Left lung (tissue), 10 donors: ENCODE measurements around the gene CSTB. TPM values are rescaled to one million over a fixed set of nuclear protein-coding genes. Genes with fewer than 3 reads are reported as not detected.

Experiments
- ATAC-seq: fragments of 200-7000 bp; cut with Tn5 transposase; one replicate; pipeline ENCODE4 v1.9.1; 2020; ENCODE audit warnings: moderate library complexity
- DNase-seq, 4 donors: peaks; one replicate each; pipeline ENCODE4 v3.0.0-alpha.2; 2013 to 2020
- H3K27ac ChIP-seq, 2 donors: fragments of 200-600 bp; sonication (generic) in 1 of 2; one replicate each; pipeline versions ENCODE4 v1.5.0 to v1.8.0; 2020 to 2021
- H3K27me3 ChIP-seq, 2 donors: fragments of 200-600 bp; sonication (generic) in 1 of 2; one replicate each; pipeline versions ENCODE4 v1.5.0 to v1.8.0; 2020 to 2021
- H3K36me3 ChIP-seq, 2 donors: fragments of 200-600 bp; sonication (generic) in 1 of 2; one replicate each; pipeline versions ENCODE4 v1.5.0 to v1.8.0; 2020 to 2021
- H3K4me1 ChIP-seq, 2 donors: fragments of 200-600 bp; one replicate each; pipeline ENCODE4 v1.8.0; 2021
- H3K4me3 ChIP-seq, 2 donors: fragments of 200-600 bp; sonication (generic) in 1 of 2; one replicate each; pipeline versions ENCODE4 v1.5.0 to v1.8.0; 2020 to 2021; ENCODE audit warnings: mild to moderate bottlenecking in 1 of 2
- H3K9me3 ChIP-seq, 2 donors: fragments of 200-600 bp; sonication (generic) in 1 of 2; one replicate each; pipeline versions ENCODE4 v1.5.0 to v1.8.0; 2020 to 2021
- intact Hi-C, 2 donors: fragments of 100-400 bp; cut with DNase I; formaldehyde crosslinking; loops; one replicate each; pipeline versions ENCODE4 v1.11.2 to v1.14.2; 2022
- polyA plus RNA-seq, 6 donors: library from polyadenylated mRNA; unstranded; fragments of 120-200 nt; gene quantifications; one replicate each; pipeline ENCODE4 v1.2.1, GENCODE V29; 2013; ENCODE audit not compliant: insufficient read length in 6 of 6
- total RNA-seq, 2 donors: library from RNA; stranded (reverse); fragmentation: NEBNext Ultra II Directional; extraction: Animal tissue kit (Norgen Biotek cat#: 25700); gene quantifications; one replicate each; pipeline ENCODE4 v1.2.1, GENCODE V29; 2021
- TF ChIP-seq, protein P1 (sequence below), 2 donors: fragments of 200-600 bp; sonication (generic) in 1 of 2; IDR thresholded peaks; one replicate each; pipeline versions ENCODE4 v1.5.0 to v1.8.0; 2021; ENCODE audit warnings: antibody characterized with exemption in 2 of 2
- donor health status: DM: no; HTN: yes; CAD: no.
- donor health status: DM: no; HTN: no; CAD: no.

CSTB gene
- total and polyA plus RNA-seq, 8 donors = 36.5 to 133 (median 37.8) TPM

DNA sequence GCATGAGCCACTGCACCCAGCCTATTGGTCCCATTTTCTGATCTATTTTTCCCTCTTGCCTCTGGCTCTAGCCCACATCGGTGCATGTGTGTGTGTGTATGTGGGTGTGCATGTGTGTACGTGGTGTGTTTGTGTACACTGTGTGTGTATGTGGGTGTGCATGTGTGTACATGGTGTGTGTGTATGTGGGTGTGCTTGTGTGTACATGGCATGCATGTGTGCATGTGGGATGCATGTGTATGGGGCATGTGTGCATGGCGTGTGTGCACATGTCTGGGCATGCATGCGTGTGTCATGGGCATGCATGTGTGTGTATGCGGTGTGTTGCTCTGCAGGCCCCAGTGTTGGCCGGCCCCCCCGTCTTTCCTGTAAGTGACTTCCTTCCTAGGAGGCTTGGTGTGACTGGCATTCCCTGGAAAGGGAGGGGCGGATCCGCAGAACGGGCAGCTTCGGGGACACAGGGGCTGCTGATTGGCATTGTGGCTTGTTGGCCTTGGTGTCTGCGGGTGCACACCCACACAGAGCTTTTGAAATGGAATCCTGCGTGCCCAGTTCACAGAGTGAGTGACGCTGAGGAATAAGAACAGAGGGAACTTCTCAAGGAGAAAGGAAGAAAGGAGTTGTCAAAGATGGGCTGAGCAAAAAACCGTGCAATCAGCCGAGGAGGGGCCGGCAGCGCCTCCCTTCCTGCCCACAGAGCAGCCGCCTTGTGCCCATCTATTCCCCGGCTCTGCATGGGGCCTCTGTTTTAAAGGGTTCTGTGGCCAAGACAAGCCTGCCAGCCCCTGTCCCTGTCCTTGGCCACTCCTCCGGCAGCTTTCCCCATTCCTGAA lies 49.2 kb downstream of the CSTB start:
- Histone ChIP-seq H3K36me3 (peaks cover 0 to 20% of the 10 kb centered on the region in 2 donors), H3K4me3 (peak overlapping the region in 1 of 2 donors; percentile 46), H3K27ac (peak overlapping the region; percentile 93 to 94), H3K4me1 (peaks cover 43 to 100% of the 10 kb centered on the region in 2 donors), H3K9me3 (no peaks in the 10 kb centered on the region), H3K27me3 (no peaks in the 10 kb centered on the region)
- intact Hi-C loops = no loop called here
- ATAC-seq (peak; percentile 2), DNase-seq (peak in 1 of 4 donors; percentile 84)
- TF ChIP-seq, protein P1, sequence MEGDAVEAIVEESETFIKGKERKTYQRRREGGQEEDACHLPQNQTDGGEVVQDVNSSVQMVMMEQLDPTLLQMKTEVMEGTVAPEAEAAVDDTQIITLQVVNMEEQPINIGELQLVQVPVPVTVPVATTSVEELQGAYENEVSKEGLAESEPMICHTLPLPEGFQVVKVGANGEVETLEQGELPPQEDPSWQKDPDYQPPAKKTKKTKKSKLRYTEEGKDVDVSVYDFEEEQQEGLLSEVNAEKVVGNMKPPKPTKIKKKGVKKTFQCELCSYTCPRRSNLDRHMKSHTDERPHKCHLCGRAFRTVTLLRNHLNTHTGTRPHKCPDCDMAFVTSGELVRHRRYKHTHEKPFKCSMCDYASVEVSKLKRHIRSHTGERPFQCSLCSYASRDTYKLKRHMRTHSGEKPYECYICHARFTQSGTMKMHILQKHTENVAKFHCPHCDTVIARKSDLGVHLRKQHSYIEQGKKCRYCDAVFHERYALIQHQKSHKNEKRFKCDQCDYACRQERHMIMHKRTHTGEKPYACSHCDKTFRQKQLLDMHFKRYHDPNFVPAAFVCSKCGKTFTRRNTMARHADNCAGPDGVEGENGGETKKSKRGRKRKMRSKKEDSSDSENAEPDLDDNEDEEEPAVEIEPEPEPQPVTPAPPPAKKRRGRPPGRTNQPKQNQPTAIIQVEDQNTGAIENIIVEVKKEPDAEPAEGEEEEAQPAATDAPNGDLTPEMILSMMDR (IDR thresholded peaks at IDR 0.05) = no peak

Other genes starting within 250 kb of the CSTB start
- gene HSF2BP, start 116.8 kb downstream of the CSTB start, total RNA-seq = under 1 TPM; 0.29 to 0.58 TPM
- gene HSF2BP, start 116.8 kb downstream of the CSTB start, polyA plus RNA-seq = 1 to 10 TPM; 1.1 to 1.7 (median 1.3) TPM
- 10 to 100 TPM; 16.0 to 20.3 TPM for gene RRP1B, start 116.7 kb downstream of the CSTB start, total RNA-seq
- gene RRP1B, start 116.7 kb downstream of the CSTB start, polyA plus RNA-seq = 10 to 100 TPM; 27.9 to 33.3 (median 28.9) TPM
- gene PDXK, start 57.2 kb downstream of the CSTB start, total RNA-seq = 100 to 1,000 TPM; 287 to 305 TPM
- 10 to 100 TPM; 36.9 to 55.3 (median 39.5) TPM for gene PDXK, start 57.2 kb downstream of the CSTB start, polyA plus RNA-seq
- gene RRP1, start 13.3 kb upstream of the CSTB start, total RNA-seq = 10 to 100 TPM; 16.1 to 19.6 TPM
- gene RRP1, start 13.3 kb upstream of the CSTB start, polyA plus RNA-seq = 10 to 100 TPM; 23.9 to 28.0 (median 26.9) TPM
- gene AGPAT3, start 88.9 kb upstream of the CSTB start, total RNA-seq = 100 to 1,000 TPM; 106 to 111 TPM
- gene AGPAT3, start 88.9 kb upstream of the CSTB start, polyA plus RNA-seq = 10 to 100 TPM; 37.4 to 47.6 (median 42.2) TPM
- 10 to 100 TPM; 32.6 to 43.5 TPM for gene TRAPPC10, start 236.0 kb upstream of the CSTB start, total RNA-seq
- gene TRAPPC10, start 236.0 kb upstream of the CSTB start, polyA plus RNA-seq = 10 to 100 TPM; 26.6 to 32.7 (median 27.5) TPM